ENCODE data around the gene B9D1.

Gene B9D1

GRCh38 chr17:19308398-19308797, 54.1 kb downstream of the B9D1 start:
- H3K27me3 ChIP-seq (ENCODE audit: insufficient read depth, low read length): no peaks in the 10 kb centered on the region
- no peaks in the 10 kb centered on the region for H3K4me1 ChIP-seq (ENCODE audit: insufficient read depth, low read length)
- H3K4me3 ChIP-seq (ENCODE audit: low read length): no peak overlapping the region
- H3K36me3 ChIP-seq (ENCODE audit: insufficient read depth, low read length): peaks cover 26% of the 10 kb centered on the region
- H3K9me3 ChIP-seq (ENCODE audit: low read length): no peaks in the 10 kb centered on the region
- no peak overlapping the region for H2AFZ ChIP-seq (ENCODE audit: low read depth, low read length)

- H3K36me3 ChIP-seq (ENCODE audit: insufficient read depth, low read length): peaks cover 19% of the 10 kb centered on the region
- no peaks in the 10 kb centered on the region for H3K27me3 ChIP-seq (ENCODE audit: insufficient read depth, low read length)
- no peaks in the 10 kb centered on the region for H3K9me3 ChIP-seq (ENCODE audit: low read length)
Measured at GRCh38 chr17:19307521-19307920, 55.0 kb downstream of the B9D1 start.

DNA sequence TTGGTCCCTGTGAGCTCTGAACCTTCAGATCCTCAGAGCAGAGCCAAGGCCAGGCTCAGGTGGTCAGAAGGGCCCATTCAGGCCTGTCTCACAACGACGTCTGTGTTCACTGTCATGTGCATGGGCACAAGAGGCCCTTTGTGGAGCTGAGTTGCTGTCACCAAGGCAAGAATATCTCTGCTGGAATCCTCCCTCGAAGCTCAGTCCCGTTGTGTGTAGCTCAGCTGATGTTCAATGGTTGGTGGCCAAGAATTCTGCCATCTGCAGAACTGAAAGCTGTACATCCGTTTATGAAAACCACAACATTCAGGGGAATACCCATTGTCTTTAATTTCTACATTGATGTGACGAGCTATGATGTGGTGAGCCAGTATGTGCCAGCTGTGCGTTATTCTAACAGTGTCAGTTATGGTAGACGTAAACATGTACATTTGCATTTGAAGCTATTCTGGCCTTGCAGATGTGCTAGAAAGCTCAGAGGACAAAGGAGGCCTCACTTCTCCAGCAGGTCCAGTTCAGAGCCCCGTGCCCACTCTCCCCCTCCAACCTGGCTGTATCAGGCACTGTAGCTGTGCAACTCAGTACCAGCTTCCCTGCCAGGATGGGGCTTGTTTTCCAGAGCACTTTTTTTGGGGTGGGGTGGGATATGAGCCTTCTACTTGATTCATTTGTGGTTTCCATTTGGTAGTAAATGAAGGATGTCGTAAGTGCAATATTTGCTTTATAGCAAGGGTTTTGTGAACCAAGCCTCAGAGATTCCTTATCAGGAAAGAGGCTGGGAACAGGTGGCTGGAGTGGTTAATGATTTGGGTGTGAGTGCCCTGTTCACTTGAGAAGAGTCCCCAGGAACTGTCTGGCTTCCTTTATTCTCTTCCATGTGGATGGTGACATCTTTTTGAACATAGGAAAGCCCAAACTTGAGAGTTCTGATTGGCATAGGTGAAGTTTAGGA, 56.1 kb downstream of the B9D1 start:
- Histone ChIP-seq H3K36me3 (ENCODE audit: insufficient read depth, low read length) (peaks cover 10% of the 10 kb centered on the region), H3K4me3 (ENCODE audit: low read length) (no peak overlapping the region), H3K9me3 (ENCODE audit: low read length) (no peaks in the 10 kb centered on the region), H2AFZ (ENCODE audit: low read depth, low read length) (no peak overlapping the region), H3K27me3 (ENCODE audit: insufficient read depth, low read length) (no peaks in the 10 kb centered on the region), H3K4me1 (ENCODE audit: insufficient read depth, low read length) (no peaks in the 10 kb centered on the region)

More at GRCh38 chr17:19307521-19307920, 55.0 kb downstream of the B9D1 start:
- no peak overlapping the region for H3K4me3 ChIP-seq (ENCODE audit: low read length)
- H3K4me1 ChIP-seq (ENCODE audit: insufficient read depth, low read length): no peaks in the 10 kb centered on the region
- no peak overlapping the region for H2AFZ ChIP-seq (ENCODE audit: low read depth, low read length)

DNA sequence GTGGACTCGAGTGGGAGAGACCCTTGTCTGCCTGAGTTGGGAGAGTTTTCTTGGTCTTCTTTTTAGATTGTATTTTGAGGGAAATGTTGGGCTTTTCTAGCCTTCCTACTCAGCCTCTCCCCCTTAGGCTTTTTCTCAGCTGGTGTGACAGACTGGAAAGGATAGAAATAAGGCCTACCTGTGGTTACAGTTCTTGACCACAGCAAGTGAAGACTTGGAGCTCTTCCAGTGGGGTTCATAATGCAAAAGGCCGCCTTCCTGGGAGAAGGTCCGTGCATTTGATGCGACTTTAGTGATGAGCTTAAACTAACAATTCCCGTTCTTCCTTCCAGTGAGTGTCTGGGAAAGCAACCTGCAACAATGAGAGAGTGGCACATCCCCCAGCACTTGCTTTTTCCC, 56.8 kb downstream of the B9D1 start:
- Histone ChIP-seq H3K27me3 (ENCODE audit: insufficient read depth, low read length) (no peaks in the 10 kb centered on the region), H3K36me3 (ENCODE audit: insufficient read depth, low read length) (peaks cover 8% of the 10 kb centered on the region), H3K4me1 (ENCODE audit: insufficient read depth, low read length) (no peaks in the 10 kb centered on the region), H3K9me3 (ENCODE audit: low read length) (no peaks in the 10 kb centered on the region), H2AFZ (ENCODE audit: low read depth, low read length) (no peak overlapping the region), H3K4me3 (ENCODE audit: low read length) (no peak overlapping the region)

- H3K4me1 ChIP-seq (ENCODE audit: insufficient read depth, low read length): no peaks in the 10 kb centered on the region
- peaks cover 8% of the 10 kb centered on the region for H3K36me3 ChIP-seq (ENCODE audit: insufficient read depth, low read length)
- no peak overlapping the region for H2AFZ ChIP-seq (ENCODE audit: low read depth, low read length)
- H3K9me3 ChIP-seq (ENCODE audit: low read length): no peaks in the 10 kb centered on the region
- no peaks in the 10 kb centered on the region for H3K27me3 ChIP-seq (ENCODE audit: insufficient read depth, low read length)
- no peak overlapping the region for H3K4me3 ChIP-seq (ENCODE audit: low read length)
Measured at GRCh38 chr17:19305256-19305655, 57.3 kb downstream of the B9D1 start.

GRCh38 chr17:19304751-19305150, 57.8 kb downstream of the B9D1 start:
- Histone ChIP-seq H3K9me3 (ENCODE audit: low read length) (no peaks in the 10 kb centered on the region), H3K4me1 (ENCODE audit: insufficient read depth, low read length) (peaks cover 4% of the 10 kb centered on the region), H3K4me3 (ENCODE audit: low read length) (no peak overlapping the region), H2AFZ (ENCODE audit: low read depth, low read length) (no peak overlapping the region), H3K36me3 (ENCODE audit: insufficient read depth, low read length) (peaks cover 4% of the 10 kb centered on the region), H3K27me3 (ENCODE audit: insufficient read depth, low read length) (no peaks in the 10 kb centered on the region)

- H3K9me3 ChIP-seq (ENCODE audit: low read length): no peaks in the 10 kb centered on the region
- H3K36me3 ChIP-seq (ENCODE audit: insufficient read depth, low read length): peaks cover 3% of the 10 kb centered on the region
- no peak overlapping the region for H3K4me3 ChIP-seq (ENCODE audit: low read length)
- H3K27me3 ChIP-seq (ENCODE audit: insufficient read depth, low read length): no peaks in the 10 kb centered on the region
- peaks cover 9% of the 10 kb centered on the region for H3K4me1 ChIP-seq (ENCODE audit: insufficient read depth, low read length)
- H2AFZ ChIP-seq (ENCODE audit: low read depth, low read length): no peak overlapping the region
Measured at GRCh38 chr17:19304209-19304608, 58.3 kb downstream of the B9D1 start.

- Histone ChIP-seq H3K27me3 (ENCODE audit: insufficient read depth, low read length) (no peaks in the 10 kb centered on the region), H3K4me3 (ENCODE audit: low read length) (no peak overlapping the region), H3K9me3 (ENCODE audit: low read length) (no peaks in the 10 kb centered on the region), H3K36me3 (ENCODE audit: insufficient read depth, low read length) (peaks cover 3% of the 10 kb centered on the region), H3K4me1 (ENCODE audit: insufficient read depth, low read length) (peaks cover 18% of the 10 kb centered on the region), H2AFZ (ENCODE audit: low read depth, low read length) (no peak overlapping the region)
Measured at GRCh38 chr17:19303367-19303776, 59.2 kb downstream of the B9D1 start.

DNA sequence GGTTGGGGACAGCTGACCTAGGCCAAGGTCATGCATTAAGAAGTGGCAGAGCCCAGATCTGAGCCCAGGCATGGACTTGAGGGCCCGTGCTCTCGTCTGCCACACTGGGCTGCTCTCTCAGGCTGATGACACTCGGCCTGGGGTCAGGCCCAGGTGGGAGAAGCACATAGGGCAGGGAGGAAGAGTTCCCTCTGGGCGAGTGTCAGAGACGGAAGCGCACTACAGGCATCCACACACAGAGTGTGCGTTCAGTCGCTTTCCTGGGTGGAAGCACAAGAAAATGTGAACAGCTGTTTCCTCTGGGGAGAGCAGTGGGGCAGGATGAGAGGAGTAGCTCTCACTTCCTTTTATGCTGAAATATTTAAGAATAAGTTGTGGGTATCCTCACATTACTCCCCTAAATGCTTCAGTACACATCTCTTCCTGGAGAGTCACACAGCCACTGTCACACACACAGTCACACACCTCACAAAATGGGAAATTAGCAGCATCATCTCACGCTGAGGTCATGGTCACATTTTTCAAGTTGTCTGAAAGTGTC, 59.7 kb downstream of the B9D1 start:
- Histone ChIP-seq H3K4me3 (ENCODE audit: low read length) (no peak overlapping the region), H3K4me1 (ENCODE audit: insufficient read depth, low read length) (peaks cover 21% of the 10 kb centered on the region), H3K9me3 (ENCODE audit: low read length) (no peaks in the 10 kb centered on the region), H3K27me3 (ENCODE audit: insufficient read depth, low read length) (no peaks in the 10 kb centered on the region), H3K36me3 (ENCODE audit: insufficient read depth, low read length) (peaks cover 3% of the 10 kb centered on the region), H2AFZ (ENCODE audit: low read depth, low read length) (no peak overlapping the region)

DNA sequence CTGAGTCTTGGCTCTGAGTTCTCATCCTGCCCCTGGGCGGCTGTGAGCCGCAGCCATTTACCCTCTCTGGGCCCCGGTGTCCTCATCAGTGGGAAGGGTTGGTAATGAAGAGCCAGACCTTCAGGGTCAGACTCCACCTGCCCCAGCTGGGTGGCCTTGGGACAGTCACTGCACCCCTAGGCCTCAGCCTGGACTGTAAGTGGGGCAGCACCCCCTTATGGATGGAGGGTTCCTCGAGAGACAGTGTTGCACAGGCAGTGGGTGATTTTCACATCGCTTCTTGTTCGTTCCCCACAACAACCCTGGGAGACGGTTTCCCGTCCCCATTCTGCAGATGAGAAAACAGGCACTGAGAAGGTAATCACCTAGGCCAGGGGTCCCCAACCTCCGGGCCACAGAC, 60.5 kb downstream of the B9D1 start:
- H3K27me3 ChIP-seq (ENCODE audit: insufficient read depth, low read length): no peaks in the 10 kb centered on the region
- no peak overlapping the region for H2AFZ ChIP-seq (ENCODE audit: low read depth, low read length)
- no peak overlapping the region for H3K4me3 ChIP-seq (ENCODE audit: low read length)
- peaks cover 3% of the 10 kb centered on the region for H3K36me3 ChIP-seq (ENCODE audit: insufficient read depth, low read length)
- H3K4me1 ChIP-seq (ENCODE audit: insufficient read depth, low read length): peaks cover 29% of the 10 kb centered on the region
- H3K9me3 ChIP-seq (ENCODE audit: low read length): no peaks in the 10 kb centered on the region

GRCh38 chr17:19301274-19301951, 61.1 kb downstream of the B9D1 start:
- Histone ChIP-seq H3K4me3 (ENCODE audit: low read length) (no peak overlapping the region), H2AFZ (ENCODE audit: low read depth, low read length) (no peak overlapping the region), H3K36me3 (ENCODE audit: insufficient read depth, low read length) (peaks cover 3% of the 10 kb centered on the region), H3K9me3 (ENCODE audit: low read length) (no peaks in the 10 kb centered on the region), H3K4me1 (ENCODE audit: insufficient read depth, low read length) (peaks cover 31% of the 10 kb centered on the region), H3K27me3 (ENCODE audit: insufficient read depth, low read length) (no peaks in the 10 kb centered on the region)

DNA sequence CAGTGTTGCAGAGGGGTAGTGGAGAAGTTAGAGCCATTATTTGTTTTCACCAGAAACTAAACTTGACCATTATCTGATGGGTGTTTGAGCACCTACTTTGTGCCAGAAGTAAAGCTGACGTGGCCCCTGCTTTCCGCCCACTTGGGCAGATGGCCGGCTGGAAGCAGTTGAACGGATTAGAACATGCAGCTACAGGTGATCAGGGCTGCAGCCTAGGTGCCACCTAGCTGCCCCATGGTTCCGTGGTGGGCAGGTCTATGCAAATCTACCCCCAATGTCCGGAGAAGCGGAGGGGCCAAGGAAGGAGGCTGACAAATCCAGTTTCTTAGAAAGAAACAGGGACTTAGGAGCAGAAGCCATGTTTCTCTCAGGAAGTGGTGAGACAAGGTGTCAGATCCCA, 62.7 kb downstream of the B9D1 start:
- Histone ChIP-seq H2AFZ (ENCODE audit: low read depth, low read length) (no peak overlapping the region), H3K4me3 (ENCODE audit: low read length) (no peak overlapping the region), H3K36me3 (ENCODE audit: insufficient read depth, low read length) (peaks cover 3% of the 10 kb centered on the region), H3K27me3 (ENCODE audit: insufficient read depth, low read length) (no peaks in the 10 kb centered on the region), H3K4me1 (ENCODE audit: insufficient read depth, low read length) (peaks cover 31% of the 10 kb centered on the region), H3K9me3 (ENCODE audit: low read length) (no peaks in the 10 kb centered on the region)

- H3K4me3 ChIP-seq (ENCODE audit: low read length): no peak overlapping the region
- H3K36me3 ChIP-seq (ENCODE audit: insufficient read depth, low read length): peaks cover 2% of the 10 kb centered on the region
- H3K4me1 ChIP-seq (ENCODE audit: insufficient read depth, low read length): peaks cover 31% of the 10 kb centered on the region
Measured at GRCh38 chr17:19299214-19299747, 63.2 kb downstream of the B9D1 start.

More at GRCh38 chr17:19299214-19299747, 63.2 kb downstream of the B9D1 start:
- Histone ChIP-seq H3K9me3 (ENCODE audit: low read length) (no peaks in the 10 kb centered on the region), H3K27me3 (ENCODE audit: insufficient read depth, low read length) (no peaks in the 10 kb centered on the region), H2AFZ (ENCODE audit: low read depth, low read length) (no peak overlapping the region)

Measured in neuron (in vitro differentiated cells).